NCI-H146 treated with DMSO at 0.1 percent for 48 hours (cell line): ENCODE data around the gene MAOA.

Experiments used
- DNase-seq: peaks from one replicate; lab custom pipeline; 2025; ENCODE audit not compliant: unreplicated experiment; lab: John Stamatoyannopoulos, UW

The MAOA gene

DNA sequence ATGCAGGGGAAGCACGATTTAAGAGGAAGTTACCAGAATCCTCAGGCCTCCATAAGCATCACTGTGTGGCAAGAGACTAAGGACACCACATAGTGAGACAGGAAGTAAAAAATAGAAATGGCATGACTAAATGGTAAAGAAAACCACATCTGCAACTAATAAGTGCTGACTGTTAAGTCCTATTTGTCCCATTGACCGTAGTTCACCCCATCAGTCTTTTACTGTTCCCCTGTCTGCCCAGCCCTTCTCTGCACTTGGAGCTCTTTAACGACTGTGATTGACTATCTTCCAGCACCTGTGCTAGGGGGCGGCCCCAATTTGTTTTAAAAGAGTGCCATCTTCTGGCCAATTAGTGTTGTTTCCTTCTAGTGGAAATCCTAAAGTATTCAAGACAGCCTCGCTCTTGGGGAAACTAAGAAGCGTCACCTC lies 94.2 kb downstream of the MAOA start:
- DNase-seq = peak; percentile 2

DNA sequence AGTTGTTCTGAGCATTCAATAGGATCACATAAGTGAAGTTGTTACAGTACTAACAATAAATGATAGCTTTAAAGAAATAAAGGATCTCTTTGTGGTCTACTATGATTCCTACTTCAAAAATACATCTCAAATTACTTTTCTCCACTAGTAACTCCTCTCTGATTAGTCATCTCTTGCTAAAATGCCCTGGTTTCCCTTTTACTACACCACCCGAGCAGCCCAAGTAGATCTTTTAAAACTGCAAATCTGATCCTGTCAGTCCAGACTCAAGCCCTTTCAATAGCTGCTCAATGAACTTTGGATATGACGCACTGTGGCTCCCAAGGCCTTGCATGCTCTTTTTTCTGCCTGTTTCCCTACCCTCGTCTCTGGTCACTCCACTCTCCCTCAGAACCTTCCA lies 97.5 kb downstream of the MAOA start:
- no peak for DNase-seq

DNA sequence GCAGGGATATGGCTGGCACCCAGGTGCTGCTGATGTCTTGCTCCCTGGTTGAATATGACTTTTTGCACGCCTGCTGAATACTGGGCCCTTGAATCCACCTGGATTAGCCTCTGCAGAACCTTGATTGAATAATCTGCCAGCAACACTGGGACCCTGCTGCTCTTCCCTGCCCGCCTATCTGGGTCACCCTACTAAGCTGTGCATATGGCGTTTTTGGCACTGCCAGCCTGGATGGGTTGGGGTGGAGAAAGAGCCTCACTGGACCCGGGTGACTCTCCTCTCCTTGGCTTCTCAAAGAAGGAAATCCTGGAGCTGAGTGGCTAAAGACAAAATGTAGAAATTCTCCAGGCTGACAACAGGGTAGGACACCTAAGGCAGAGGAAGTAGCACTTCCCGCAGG lies 100.0 kb downstream of the MAOA start:
- no peak for DNase-seq

DNA sequence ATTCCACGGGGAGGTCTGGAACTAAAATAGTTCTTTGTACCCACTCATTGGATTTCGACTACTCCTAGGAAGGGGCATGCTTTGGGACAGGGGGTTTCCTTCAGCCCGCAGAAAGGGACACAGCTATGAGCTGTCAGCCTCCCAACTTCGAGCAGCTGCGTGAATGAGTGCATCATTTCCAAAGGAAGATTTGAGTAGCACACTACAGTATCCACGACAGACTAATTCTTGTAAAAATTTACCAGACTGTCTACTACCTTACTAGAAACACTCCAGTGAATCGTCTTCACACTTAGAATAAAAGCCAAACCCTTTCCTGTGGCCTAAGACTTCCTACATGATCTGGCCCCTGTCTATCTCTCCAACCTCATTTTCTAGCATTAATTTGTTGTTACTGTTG lies 101.9 kb downstream of the MAOA start:
- DNase-seq = no peak

DNA sequence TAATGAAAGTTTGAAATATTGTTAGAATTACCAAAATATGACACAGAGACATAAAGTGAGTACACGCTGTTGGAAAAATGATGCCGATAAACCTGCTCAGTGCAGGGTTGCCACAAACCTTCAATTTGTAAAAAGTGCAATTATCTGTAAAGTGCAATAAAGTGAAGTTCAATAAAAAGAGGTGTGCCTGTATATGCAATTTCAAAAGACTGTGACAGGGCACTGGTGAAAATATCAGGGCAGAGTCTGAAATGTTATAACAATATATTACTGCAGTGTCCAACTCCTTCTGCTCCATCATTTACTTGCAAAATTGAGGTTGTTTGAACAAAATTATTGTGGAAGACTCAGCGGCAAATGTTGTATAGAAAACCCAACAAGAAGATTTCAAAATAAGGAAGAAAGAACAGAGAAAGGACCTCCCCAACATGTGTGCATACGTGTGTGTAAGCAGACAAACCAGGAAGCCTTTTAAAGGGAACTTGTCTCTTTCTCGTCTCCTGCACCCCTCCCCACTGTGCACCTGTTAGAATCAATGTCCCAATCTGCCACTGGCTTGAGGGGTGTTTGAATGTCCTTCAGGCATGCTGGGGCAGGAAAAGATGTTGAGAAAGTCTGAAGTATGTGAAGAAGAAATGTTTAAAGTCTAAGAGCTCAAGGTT lies 130.0 kb downstream of the MAOA start:
- no peak for DNase-seq
